GM21423 (cell line): Measurements from ENCODE around the gene PRKAR2A.
A peak's percentile ranks its signal among the peaks of the same experiment; 100 is the strongest.
"Not testable (repeated sequence)": the region's sequence is repeated elsewhere in the genome, so short reads cannot be mapped to it uniquely, and the experiment has no call there.

Source experiments
- ATAC-seq: cut with Tn5 transposase; IDR thresholded peaks from one replicate; pipeline ENCODE4 v1.9.1; 2021; ENCODE audit warnings: mild to moderate bottlenecking, moderate library complexity; ENCODE audit not compliant: unreplicated experiment

The PRKAR2A gene

DNA sequence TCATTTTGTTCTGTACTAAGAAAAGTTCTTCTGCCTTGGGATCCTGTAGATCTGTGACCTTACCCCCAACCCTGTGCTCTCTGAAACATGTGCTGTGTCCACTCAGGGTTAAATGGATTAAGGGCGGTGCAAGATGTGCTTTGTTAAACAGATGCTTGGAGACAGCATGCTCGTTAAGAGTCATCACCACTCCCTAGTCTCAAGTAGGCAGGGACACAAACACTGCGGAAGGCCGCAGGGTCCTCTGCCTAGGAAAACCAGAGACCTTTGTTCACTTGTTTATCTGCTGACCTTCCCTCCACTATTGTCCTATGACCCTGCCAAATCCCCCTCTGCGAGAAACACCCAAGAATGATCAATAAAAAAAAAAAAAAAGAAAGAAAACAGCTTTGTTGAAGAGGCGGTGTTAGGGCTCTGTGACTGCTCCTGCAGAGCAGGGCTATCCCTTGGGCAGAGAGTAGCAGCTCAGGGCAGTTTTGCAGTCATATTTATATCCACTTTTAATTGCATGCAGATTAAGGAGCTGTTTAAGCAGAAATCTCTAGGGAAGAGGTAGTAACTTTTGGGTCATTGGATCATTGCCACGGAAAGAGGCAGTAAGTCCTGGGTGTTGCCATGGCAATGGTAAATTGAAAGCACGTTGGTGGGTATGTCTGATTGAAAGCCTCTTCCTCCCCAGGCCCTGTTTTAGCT is 112.5 kb downstream of the PRKAR2A start:
- ATAC-seq = not testable (repeated sequence)

DNA sequence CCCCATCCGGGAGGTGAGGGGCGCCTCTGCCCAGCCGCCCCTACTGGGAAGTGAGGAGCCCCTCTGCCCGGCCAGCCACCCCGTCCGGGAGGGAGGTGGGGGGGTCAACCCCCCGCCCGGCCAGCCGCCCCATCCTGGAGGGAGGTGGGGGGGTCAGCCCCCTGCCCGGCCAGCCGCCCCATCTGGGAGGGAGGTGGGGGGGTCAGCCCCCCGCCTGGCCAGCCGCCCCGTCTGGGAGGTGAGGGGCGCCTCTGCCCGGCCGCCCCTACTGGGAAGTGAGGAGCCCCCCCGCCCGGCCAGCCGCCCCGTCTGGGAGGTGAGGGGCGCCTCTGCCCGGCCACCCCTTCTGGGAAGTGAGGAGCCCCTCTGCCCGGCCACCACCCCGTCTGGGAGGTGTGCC is 113.1 kb downstream of the PRKAR2A start:
- not testable (repeated sequence) for ATAC-seq

DNA sequence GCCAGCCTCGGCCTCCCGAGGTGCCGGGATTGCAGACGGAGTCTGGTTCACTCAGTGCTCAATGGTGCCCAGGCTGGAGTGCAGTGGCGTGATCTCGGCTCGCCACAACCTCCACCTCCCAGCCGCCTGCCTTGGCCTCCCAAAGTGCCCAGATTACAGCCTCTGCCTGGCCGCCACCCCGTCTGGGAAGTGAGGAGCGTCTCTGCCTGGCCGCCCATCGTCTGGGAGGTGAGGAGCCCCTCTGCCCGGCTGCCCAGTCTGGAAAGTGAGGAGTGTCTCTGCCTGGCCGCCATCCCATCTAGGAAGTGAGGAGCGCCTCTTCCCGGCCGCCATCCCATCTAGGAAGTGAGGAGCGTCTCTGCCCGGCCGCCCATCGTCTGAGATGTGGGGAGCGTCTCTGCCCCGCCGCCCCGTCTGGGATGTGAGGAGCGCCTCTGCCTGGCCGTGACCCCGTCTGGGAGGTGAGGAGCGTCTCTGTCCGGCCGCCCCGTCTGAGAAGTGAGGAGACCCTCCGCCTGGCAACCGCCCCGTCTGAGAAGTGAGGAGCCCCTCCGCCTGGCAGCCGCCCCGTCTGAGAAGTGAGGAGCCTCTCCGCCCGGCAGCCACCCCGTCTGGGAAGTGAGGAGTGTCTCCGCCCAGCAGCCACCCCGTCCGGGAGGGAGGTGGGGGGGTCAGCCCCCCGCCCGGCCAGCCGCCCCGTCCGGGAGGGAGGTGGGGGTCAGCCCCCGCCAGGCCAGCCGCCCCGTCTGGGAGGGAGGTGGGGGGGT is 113.7 kb downstream of the PRKAR2A start:
- not testable (repeated sequence) for ATAC-seq

DNA sequence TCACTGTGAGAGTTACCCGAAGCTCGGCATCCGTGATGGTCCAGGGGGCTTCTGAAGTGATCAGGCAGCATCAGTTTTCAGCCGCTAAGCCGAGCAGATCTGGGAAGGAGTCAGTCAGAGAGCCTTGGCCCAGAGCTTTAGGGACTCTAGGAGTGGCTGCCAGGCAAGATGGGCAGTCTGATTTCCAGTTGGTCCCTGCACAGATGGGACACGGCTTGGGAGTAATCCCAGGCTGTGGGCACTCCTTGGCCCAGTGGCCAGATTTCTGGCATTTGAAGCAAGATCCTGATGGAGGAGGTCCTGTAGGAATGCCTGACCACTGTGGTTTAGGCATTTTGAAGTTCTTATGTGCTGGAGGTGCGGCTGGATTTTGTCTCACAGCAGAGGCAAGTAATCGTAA is 120.2 kb downstream of the PRKAR2A start:
- no peak for ATAC-seq

DNA sequence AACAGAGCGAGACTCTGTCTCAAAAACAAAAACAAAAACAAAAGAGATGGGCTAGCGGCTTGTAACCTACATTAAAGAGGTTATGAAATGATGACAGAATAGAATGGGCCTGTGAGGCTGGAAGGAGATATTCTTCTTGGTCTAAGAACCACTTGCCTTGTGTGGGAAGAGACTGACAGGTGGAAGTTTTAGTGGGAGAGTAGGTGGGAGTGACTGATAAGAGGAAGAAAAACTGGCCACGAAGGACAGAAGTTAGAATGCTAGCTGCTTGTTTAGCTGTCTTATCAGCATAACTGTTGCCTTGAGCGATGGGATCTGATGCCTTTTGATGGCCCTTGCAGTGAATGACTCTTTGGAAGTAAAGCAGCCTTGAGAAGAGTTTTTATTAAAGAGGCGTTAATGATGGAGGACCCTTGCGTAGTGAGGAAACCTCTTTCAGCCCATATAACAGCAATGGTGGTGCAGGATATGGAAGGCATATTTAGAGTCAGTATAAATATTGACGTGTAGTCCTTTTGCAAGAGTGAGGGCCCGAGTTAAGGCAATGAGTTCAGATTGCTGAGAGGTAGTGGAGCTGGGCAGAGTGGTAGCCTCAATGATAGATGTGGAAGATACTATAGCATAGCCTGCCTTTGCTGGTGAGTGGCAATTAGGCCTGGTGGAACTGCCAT is 122.4 kb downstream of the PRKAR2A start:
- not testable (repeated sequence) for ATAC-seq

DNA sequence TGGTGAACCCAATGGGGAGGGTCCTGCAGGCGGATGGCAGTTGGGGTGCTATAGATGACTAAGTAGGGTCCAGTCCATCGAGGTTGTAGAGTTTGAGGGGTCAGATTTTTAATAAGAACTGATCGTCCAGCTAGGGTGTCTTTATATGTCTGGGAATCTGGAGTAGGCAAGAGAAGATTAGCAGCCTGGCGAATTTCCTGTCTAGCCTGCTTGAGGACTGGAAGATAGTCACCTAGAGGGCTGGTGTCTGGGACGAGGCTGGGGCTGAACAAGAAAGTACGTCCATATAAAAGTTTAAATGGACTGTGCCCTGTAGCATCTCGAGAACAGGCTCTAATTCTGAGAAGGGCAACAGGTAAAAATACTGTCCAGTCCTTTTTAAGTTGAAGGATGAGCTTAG is 123.9 kb downstream of the PRKAR2A start:
- ATAC-seq = no peak

DNA sequence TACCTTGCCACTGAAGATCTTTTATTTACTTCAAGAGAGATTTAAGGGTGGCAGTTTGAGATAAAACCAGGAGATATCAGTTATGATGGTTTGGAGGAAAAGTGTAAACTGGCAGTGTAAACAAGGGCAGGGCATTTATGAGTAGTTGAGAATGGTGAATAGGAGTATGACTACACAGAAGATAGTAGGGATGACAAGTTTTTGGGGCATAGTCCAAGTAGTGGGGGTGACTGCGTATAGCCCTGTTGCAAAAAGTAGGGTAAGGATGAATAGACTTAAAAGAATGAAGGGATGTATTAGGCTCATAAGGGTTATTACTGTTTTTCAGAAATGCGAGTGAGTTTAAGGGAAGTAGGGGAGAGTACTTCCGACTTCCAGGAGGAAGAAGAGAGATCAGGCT is 124.4 kb downstream of the PRKAR2A start:
- ATAC-seq = not testable (repeated sequence)

DNA sequence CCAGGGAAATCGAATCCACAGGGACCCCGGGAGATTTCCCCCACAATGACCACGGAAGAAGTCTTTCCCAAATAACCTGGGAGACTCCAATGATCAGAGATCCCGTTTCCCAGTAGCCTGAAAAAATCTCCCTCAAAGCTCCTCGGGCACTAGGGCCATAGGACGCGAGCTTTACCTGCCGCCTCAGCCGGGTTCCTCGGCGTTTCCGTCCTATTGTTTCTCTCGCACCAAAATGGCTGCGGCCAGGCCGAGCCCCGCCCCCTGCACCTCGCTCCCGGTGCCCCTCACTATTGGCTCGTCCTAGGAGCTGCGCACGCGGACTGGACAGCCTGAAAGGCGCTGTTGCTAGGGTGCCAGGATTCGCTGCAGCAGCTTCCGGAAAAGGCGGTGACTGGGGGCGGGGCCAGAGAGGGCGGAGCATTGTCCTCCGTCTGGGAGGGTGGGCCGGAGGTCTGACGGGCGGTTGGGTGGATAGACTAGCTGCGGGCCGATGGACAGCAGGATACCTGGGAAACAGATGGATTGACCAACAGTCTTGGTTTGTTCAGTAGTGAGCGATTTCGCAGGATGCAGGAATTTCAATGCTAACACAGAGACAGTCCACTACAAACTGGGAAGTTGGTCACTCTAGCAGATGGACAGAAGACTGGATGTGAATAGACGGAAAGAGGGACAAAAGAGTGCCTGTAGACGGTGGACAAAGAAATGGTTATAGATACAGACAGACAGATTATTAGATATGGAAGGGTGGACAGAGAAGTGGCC is 130.5 kb downstream of the PRKAR2A start, which contains the start of gene IP6K2:
IP6K2 (minus strand) TSS at position 240 of the 765 bp plus-strand sequence. CDS start 21,930 bp downstream, outside the sequence.
- peak; percentile 98 for ATAC-seq

DNA sequence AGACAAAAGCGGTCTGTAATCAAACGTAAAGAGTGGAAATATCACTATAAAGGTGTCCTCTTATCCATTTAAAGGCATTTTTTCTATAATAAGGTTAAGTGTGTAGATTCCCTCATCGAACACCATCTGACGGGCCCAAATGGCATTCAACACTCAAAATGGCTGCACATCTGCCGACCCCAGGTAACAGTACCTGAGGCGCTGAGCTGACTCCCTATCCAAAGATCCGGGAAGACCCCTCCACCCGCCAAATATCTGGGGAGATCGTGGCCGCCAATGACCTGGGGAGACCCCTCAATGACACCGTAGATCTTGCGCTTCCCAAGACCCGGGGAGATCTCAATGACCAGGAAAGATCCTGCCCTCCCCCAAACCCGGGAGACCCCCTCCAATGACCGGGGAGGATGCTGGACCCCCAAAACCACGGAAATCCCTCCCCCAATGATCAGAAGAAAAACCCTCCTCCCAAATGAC is 131.1 kb downstream of the PRKAR2A start:
- no peak for ATAC-seq

DNA sequence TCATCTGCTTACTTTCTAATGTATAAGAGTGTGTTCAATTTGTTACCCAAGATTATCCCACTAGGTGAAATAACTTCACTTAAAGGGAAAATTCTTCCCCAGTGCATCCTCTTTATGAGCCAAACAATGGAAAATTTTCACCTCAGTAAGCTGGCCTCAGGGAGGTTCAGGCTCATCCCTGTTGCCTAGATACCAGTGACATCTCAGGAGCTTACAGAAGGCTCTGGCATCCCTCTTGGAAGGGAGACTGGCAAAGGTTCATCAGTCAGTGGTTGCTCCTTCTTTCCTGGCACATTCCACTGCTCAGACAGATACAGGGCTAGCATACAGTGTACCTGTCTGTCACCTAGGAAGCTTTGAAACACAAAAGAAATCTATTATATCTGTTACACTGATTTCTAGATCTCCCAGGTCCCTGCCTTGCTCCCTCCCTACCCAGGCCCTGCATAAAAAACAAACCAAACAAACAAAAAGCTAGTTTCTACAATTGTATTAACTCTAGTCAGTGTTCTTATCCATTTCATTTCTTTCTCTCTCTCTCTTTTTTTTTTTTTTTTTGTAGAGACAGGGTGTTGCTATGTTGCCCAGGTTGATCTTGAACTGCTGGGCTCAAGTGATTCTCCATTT is 132.4 kb downstream of the PRKAR2A start:
- ATAC-seq = no peak

DNA sequence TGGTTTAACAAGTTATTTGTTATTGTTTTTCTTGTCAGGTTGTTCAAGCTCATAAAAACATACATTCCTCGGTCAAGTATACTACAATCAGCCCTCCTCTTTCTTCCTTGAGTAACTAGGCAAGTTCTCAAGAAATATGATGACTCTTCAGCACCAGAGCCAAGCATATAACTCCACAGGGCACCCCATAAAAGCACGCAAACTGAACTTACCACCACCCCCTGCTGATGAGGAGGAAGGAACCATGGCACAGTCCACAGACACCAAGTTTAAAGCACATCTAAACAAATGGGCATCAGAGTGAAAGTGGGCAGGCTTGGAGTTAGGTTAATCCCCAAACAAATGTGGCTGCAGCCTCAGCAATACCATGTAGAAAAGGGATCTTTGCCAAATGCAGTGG is 135.9 kb downstream of the PRKAR2A start:
- no peak for ATAC-seq

DNA sequence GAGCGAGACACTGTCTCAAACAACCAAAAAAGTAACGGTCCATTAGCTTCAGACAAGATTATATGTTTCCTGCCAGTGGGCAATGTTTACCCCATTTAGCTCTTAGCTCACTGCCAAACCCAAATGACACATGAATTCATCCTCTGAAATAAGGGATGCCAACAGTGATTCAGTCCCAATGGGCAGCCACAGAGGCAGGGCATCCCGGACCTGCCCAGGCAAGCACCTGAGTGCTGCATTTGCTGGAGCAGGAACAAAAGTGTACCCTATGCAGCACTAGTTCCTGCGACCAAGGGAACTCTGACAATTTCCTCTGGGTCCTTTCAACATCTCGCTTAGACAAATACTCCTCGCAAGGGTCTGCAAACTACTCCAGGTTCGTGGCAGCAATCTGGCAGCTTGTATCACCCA is 138.6 kb downstream of the PRKAR2A start:
- no peak for ATAC-seq

DNA sequence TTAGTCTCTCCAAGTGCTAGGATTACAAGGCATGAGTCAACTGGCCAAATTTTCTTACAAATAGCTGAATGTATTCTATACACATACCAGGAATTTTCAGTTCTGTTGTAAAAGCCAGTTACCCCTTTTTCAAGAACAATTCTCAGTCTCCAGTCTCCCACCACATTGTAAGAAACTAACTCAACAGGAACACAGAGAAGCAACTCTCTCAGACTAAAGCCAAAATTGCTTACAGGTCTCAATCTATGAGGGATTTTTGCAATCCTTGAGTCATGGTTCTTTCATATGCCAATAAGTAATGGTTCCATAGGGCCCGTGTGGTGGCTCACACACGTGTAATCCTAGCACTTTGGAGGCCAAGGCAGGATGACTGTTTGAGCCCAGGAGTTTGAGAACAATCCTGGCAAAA is 139.2 kb downstream of the PRKAR2A start:
- ATAC-seq = no peak

DNA sequence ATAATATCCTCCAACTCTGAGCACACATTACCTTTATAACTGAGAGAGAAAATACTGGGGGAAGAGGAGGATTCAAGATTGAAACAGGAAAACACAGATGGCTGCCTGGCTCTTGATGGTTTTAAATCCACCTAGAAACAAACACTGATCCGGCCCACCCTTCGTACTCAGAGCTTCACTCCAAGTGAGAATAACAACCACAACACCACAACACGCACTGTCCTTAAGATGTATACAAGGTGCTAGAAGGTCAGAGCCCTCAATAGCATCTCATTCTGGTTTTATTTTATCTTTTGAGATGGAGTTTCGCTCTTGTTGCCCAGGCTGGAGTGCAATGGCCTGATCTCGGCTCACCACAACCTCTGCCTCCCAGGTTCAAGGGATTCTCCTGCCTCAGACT is 140.5 kb downstream of the PRKAR2A start:
- ATAC-seq = no peak

DNA sequence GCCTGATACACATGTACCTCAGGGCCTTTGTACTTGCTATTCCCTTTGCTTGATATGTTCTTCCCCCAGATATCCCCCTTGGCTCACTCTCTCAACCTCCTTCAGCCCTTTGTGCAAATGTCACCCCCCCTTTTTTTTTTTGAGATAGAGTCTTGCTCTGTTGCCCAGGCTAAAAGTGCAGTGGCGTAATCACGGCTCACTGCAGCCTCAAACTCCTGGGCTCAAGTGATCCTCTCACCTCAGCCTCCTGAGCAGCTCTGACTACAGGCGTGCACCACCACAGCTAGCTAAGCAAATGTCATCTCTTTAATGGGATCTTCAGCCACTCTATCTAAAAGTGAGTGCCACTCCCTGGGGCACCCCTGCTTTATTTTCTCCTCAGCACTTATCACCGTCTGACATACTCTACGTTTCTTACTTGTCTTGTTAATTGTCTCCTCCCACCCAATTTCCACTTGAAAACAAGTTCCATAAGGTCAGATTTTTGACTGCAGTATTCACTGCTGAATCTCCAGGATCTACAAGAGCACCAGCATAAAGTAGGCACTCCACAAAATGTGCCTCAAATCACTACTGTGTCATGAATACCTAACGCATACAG is 145.3 kb downstream of the PRKAR2A start:
- no peak for ATAC-seq

DNA sequence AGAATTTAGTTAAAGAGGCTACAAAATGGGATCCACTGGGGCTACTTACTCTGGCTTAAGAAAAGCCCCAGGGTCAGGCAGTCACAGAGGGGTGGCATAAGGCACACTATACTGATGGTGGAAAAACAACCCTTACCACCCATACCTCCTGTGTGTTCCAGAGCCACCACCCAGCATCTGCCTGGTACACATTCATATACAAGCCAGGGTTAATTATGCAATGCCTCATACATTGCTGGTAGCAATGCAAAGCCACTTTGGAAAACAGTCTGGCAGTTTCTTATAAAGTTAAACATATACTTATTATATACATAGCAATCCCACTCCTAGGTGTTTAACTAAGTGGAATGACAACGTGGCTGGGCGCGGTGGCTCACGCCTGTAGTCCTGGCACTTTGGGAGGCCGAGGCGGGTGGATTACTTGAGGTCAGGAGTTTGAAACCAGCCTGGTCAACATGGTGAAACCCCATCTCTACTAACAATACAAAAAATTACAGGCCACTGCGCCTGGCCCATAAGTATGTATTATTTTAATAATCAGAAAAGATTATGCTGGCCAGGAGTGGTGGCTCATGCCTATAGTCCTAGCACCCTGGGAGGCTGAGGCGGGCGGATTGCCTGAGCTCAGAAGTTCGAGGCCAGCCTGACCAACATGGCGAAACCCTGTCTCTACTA is 146.8 kb downstream of the PRKAR2A start:
- ATAC-seq = no peak

DNA sequence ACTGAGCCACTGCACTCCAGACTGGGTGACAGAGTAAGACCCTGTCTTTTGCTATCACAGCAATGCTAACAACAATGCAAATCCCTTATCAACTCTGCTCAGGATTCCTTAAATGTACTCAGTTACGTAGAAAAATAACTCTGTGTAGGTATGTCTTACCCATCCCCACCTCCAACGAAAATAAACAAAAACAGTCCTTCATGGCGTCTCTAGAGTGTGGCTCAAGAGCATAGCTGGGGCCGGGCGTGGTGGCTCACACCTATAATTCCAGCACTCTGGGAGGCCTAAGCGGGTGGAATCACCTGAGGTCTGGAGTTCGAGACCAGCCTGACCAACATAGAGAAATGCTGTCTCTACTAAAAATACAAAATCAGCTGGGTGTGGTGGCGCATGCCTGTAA is 148.8 kb downstream of the PRKAR2A start:
- no peak for ATAC-seq

DNA sequence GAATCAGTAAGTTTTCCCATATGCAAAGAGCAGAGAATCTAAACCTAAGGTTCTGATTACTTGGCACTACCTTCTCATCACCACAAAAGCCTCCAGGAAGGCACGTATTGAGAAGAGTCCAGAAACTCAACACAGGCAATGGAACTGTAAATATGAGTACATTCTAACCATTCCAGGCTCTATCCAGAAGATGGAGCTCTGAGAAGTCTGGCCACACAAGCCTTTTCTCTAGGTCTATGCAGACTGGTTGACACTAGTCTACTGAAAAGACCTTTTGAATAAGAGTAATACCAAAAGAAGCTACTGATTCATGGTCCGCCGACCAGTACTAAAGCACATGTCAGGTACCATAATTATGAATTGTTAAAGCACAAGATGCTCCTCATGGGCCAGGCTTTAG is 149.7 kb downstream of the PRKAR2A start:
- no peak for ATAC-seq

DNA sequence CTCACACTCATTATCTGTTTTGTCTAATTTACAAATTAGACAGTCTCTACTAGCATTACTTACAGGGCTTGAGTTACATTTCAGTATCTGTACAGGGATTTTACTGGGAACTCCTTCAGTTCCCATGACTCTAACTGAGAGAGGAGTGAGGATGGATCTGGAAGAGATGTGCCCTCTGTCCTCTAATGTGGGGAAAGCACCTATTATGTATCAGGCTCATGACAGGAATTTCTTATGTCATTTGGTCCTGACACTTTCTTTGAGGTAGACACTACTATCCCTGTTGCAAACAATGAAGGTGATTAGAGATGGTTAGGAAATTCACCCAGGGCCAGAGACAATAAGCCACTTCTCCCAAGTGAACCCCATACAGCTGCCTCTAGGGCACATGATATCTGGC is 151.1 kb downstream of the PRKAR2A start:
- ATAC-seq = no peak
